ENCODE results near the gene CCDC68. TPM values are rescaled to one million over a fixed set of nuclear protein-coding genes. Genes with fewer than 3 reads are reported as not detected.

CCDC68 gene
- total and polyA plus RNA-seq, 2 donors (not counting 3 experiments of a cell fraction or from before 2014, with no cell fraction given): 0.72 to 1.0 TPM

- BruUV-seq (replicated peaks): no TSS peak
- H3K79me2 ChIP-seq (ENCODE audit: control insufficient read depth, insufficient read depth, low read length): no peaks in the 10 kb centered on the region
- H3K36me3 ChIP-seq (ENCODE audit: control insufficient read depth in 2 of 2, extremely low read depth in 1 of 2, insufficient read depth in 2 of 2, low read length in 2 of 2): no peaks in the 10 kb centered on the region
- no peak for DNase-seq (ENCODE audit: low read depth, low spot score)
- H4K20me1 ChIP-seq (replicated peaks; ENCODE audit: control insufficient read depth, extremely low read depth, insufficient read depth, low read length): no peaks in the 10 kb centered on the region
- H3K9me1 ChIP-seq (replicated peaks; ENCODE audit: control insufficient read depth, extremely low read depth, insufficient read depth, low read length): peaks cover 2% of the 10 kb centered on the region
- H3K27ac ChIP-seq (ENCODE audit: insufficient read depth, low read depth, low read length): no peak overlapping the region
- no peak for FAIRE-seq
- no peak overlapping the region for H3K4me2 ChIP-seq (ENCODE audit: insufficient read depth, low read length)
- intact Hi-C loops (cut with micrococcal nuclease): no loop called here
- TF ChIP-seq CTCF (IDR thresholded peaks at IDR 0.05; ENCODE audit: extremely low read depth in 1 of 2, insufficient read depth in 1 of 2, low read depth in 1 of 2, low read length in 2 of 2): no peak
- ChIA-PET CTCF (interaction anchor here (0.6 kb wide), 1 partner anchor 125 kb away, joined by 3 read pairs; no protein-coding TSS in a partner anchor), POLR2A (no interaction called here)
- no peak overlapping the region for H3K4me3 ChIP-seq (replicated peaks in 1 of 3; ENCODE audit: insufficient read depth in 1 of 3, low read depth in 1 of 3, low read length in 3 of 3)
- no peaks in the 10 kb centered on the region for H3K9me3 ChIP-seq (replicated peaks; ENCODE audit: control insufficient read depth, insufficient read depth, low read length)
- dilution Hi-C loops (cut with MboI; ENCODE audit: extremely low pct_ligation_motif_present, low sequenced_read_pairs): no loop called here
- peaks cover 2% of the 10 kb centered on the region for H3K4me1 ChIP-seq (ENCODE audit: control insufficient read depth, extremely low read depth, insufficient read depth, low read length)
- H3K27me3 ChIP-seq (ENCODE audit: control insufficient read depth in 2 of 2, insufficient read depth in 2 of 2, low read length in 2 of 2): no peaks in the 10 kb centered on the region
- H2AFZ ChIP-seq (ENCODE audit: low read depth, low read length): no peak overlapping the region
- H3K9ac ChIP-seq (replicated peaks; ENCODE audit: extremely low read depth, insufficient read depth, low read length): no peak overlapping the region
Observed at GRCh38 chr18:54857499-54857898, 101.8 kb downstream of the CCDC68 start.

DNA sequence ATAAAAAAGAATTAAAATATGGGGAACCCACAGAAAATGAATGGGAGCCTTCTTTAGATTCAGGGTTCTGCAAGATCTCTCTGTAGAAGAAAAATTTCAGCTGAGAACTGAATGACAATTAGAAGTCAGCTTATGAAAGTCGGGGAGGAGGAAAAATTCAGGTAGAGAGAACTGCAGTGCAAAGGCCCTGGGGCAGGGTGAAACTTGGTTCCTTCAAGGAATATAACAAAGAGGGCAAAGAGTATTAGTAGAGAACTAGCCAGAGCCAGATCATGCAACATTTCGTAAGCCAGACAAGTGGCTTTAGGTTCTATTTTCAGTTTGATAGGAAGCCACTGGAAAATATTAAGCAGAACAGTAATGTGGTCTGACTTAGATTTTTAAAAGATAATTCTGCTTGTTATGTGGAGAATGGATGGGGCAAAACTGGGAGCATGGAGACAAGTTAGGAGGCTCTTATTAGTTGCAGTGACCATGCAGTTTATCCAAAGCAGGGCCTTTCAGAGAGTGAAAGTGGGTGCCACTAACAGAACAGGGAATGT lies 103.1 kb downstream of the CCDC68 start:
- H3K9ac ChIP-seq (replicated peaks; ENCODE audit: extremely low read depth, insufficient read depth, low read length): no peak overlapping the region
- no peak for DNase-seq (ENCODE audit: low read depth, low spot score)
- H3K36me3 ChIP-seq (ENCODE audit: control insufficient read depth in 2 of 2, extremely low read depth in 1 of 2, insufficient read depth in 2 of 2, low read length in 2 of 2): no peaks in the 10 kb centered on the region
- ChIA-PET CTCF (no interaction called here), POLR2A (no interaction called here)
- H3K4me3 ChIP-seq (replicated peaks in 1 of 3; ENCODE audit: insufficient read depth in 1 of 3, low read depth in 1 of 3, low read length in 3 of 3): no peak overlapping the region
- H3K4me2 ChIP-seq (ENCODE audit: insufficient read depth, low read length): no peak overlapping the region
- H3K27me3 ChIP-seq (ENCODE audit: control insufficient read depth in 2 of 2, insufficient read depth in 2 of 2, low read length in 2 of 2): no peaks in the 10 kb centered on the region
- intact Hi-C loops (cut with micrococcal nuclease): no loop called here
- dilution Hi-C loops (cut with MboI; ENCODE audit: extremely low pct_ligation_motif_present, low sequenced_read_pairs): no loop called here
- no peak overlapping the region for H3K27ac ChIP-seq (ENCODE audit: insufficient read depth, low read depth, low read length)
- H3K4me1 ChIP-seq (ENCODE audit: control insufficient read depth, extremely low read depth, insufficient read depth, low read length): peaks cover 2% of the 10 kb centered on the region
- peaks cover 2% of the 10 kb centered on the region for H3K9me1 ChIP-seq (replicated peaks; ENCODE audit: control insufficient read depth, extremely low read depth, insufficient read depth, low read length)
- H3K79me2 ChIP-seq (ENCODE audit: control insufficient read depth, insufficient read depth, low read length): no peaks in the 10 kb centered on the region
- no peak for FAIRE-seq
- TF ChIP-seq, protein P1, sequence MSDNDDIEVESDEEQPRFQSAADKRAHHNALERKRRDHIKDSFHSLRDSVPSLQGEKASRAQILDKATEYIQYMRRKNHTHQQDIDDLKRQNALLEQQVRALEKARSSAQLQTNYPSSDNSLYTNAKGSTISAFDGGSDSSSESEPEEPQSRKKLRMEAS (IDR thresholded peaks at IDR 0.05; ENCODE audit: insufficient read depth, insufficient read length): no peak
- TF ChIP-seq CTCF (IDR thresholded peaks at IDR 0.05; ENCODE audit: extremely low read depth in 1 of 2, insufficient read depth in 1 of 2, low read depth in 1 of 2, low read length in 2 of 2) (no peak), JUN (IDR thresholded peaks at IDR 0.05; ENCODE audit: borderline replicate concordance, insufficient read depth, insufficient read length, low read depth) (no peak), FOS (IDR thresholded peaks at IDR 0.05; ENCODE audit: borderline replicate concordance, insufficient read depth, low read length) (no peak), GATA2 (IDR thresholded peaks at IDR 0.05; ENCODE audit: insufficient read depth, insufficient read length, low read depth, low read length) (no peak), POLR2AphosphoS5 (IDR thresholded peaks at IDR 0.05; ENCODE audit: insufficient read depth, low read depth, low read length) (no peak), POLR2A (IDR thresholded peaks at IDR 0.05; ENCODE audit: low read depth, low read length) (no peak), MYC (IDR thresholded peaks at IDR 0.05; ENCODE audit: low read depth, low read length) (no peak), EZH2 (IDR thresholded peaks at IDR 0.05; ENCODE audit: borderline replicate concordance, low read depth, low read length, severe bottlenecking) (no peak)
- no peak overlapping the region for H2AFZ ChIP-seq (ENCODE audit: low read depth, low read length)
- H4K20me1 ChIP-seq (replicated peaks; ENCODE audit: control insufficient read depth, extremely low read depth, insufficient read depth, low read length): no peaks in the 10 kb centered on the region
- BruUV-seq (replicated peaks): no TSS peak
- no peaks in the 10 kb centered on the region for H3K9me3 ChIP-seq (replicated peaks; ENCODE audit: control insufficient read depth, insufficient read depth, low read length)
